ENCODE data around the gene ARV1.

DNA sequence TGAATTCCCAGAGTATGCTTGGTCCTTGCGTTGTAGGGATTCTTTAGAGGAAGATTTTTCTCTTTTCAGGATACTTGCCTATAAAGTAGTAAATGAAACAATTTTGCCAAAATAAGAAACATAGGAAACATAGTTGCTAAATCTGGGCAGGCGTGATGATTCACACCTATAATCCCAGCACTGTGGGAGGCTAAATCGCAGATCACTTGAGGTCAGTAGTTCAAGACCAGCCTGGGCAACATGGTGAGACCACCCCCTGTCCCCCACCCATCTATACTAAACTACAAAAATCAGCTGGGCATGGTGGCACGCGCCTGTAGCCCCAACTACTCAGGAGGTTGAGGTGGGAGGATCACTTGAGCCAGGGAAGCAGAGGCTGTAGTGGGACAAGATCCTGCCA lies 4.9 kb downstream of the ARV1 start:
- TF ChIP-seq LEF1 (IDR thresholded peaks at IDR 0.05; ENCODE audit: borderline replicate concordance) (no peak), ZNF384 (IDR thresholded peaks at IDR 0.05) (no peak), FOXA1 (IDR thresholded peaks at IDR 0.05) (no peak), FOXK2 (IDR thresholded peaks at IDR 0.05) (no peak), BHLHE40 (IDR thresholded peaks at IDR 0.05; ENCODE audit: borderline replicate concordance) (no peak), SP1 (IDR thresholded peaks at IDR 0.05) (no peak), SUZ12 (IDR thresholded peaks at IDR 0.05) (no peak), ELF4 (IDR thresholded peaks at IDR 0.05) (no peak), L3MBTL2 (conservative IDR thresholded peaks at IDR 0.05) (no peak)
- TF ChIP-seq, protein P1, sequence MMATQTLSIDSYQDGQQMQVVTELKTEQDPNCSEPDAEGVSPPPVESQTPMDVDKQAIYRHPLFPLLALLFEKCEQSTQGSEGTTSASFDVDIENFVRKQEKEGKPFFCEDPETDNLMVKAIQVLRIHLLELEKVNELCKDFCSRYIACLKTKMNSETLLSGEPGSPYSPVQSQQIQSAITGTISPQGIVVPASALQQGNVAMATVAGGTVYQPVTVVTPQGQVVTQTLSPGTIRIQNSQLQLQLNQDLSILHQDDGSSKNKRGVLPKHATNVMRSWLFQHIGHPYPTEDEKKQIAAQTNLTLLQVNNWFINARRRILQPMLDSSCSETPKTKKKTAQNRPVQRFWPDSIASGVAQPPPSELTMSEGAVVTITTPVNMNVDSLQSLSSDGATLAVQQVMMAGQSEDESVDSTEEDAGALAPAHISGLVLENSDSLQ (IDR thresholded peaks at IDR 0.05): no peak

Data from HEK293T (cell line).